GM19395 (cell line): ENCODE results near the gene TSPAN32.

Experiments
- ATAC-seq: cut with Tn5 transposase; IDR thresholded peaks from one replicate; pipeline ENCODE4 v1.9.1; 2021; ENCODE audit warnings: mild to moderate bottlenecking, moderate library complexity; ENCODE audit not compliant: unreplicated experiment

Gene TSPAN32

DNA sequence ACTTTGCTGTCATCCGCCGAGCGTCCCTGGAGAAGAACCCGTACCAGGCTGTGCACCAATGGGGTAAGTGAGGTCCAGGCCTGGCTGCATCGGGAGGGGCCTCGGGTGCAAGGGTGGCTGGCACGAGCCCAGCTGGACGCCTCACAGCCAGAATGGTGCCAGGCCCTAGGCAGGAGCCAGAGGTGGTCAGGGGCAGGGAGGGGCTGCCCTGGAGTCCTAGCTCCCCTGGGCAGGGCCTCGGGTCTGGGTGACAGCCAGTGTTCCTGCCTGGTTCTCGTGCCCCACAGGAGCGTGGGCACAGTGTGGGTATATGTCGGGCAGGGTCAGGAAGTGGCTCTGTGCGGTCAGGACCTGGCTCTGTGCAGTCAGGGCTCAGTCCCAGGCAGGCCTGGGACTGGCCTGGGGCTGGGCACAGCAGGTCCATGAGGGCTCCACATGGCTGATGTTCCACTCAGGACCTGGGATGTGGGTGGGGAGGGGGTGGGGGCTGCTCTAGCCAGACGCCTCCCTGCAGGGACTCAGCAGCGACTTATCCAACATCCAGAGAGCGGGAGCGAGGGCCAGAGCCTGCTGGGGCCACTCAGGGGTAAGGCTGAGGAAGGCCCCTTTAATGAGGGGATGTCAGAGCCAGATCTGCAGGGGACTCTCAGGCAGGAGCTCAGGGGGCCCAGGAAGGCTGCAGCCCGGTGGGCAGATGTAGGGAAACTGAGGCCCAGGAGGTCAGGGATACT lies 1.2 kb downstream of the TSPAN32 start:
- ATAC-seq, result no peak

DNA sequence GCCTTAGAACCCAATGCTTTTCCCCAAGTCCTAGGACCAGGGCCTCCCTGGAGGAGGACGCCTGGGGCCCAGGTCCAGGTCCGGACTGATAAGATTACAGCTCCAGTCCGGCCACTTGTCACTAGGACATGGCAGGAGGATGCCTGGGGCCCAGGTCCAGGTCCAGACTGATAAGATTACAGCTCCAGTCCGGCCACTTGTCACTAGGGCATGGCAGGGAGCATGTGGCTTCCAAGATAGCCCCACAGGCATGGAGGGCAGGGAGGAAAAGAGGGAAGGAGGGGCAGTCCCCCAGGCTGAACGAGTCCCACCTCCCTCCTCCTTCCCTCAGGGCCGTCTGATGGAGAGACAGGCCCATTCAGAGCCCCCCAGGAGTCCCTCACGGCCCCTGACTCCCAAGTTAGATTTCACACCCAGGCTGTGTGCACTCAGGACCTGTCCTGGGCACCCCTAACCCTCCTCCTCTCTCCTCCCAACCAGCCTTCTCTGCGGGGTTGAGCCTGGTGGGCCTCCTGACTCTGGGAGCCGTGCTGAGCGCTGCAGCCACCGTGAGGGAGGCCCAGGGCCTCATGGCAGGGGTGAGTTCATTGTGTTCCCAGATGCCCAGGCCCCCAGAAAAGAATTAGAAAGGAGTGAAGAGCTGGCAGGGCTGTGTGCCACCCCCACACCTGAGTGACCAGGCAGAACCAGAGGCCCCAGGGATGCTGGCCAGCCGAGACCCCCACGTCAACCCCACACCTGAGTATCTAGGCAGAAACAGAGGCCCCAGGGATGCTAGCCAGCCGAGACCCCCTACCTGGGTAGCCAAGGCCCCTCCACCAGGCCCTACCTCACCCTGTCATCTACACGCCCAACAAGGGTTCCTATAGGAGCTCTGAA lies 2.1 kb downstream of the TSPAN32 start:
- ATAC-seq, result no peak

DNA sequence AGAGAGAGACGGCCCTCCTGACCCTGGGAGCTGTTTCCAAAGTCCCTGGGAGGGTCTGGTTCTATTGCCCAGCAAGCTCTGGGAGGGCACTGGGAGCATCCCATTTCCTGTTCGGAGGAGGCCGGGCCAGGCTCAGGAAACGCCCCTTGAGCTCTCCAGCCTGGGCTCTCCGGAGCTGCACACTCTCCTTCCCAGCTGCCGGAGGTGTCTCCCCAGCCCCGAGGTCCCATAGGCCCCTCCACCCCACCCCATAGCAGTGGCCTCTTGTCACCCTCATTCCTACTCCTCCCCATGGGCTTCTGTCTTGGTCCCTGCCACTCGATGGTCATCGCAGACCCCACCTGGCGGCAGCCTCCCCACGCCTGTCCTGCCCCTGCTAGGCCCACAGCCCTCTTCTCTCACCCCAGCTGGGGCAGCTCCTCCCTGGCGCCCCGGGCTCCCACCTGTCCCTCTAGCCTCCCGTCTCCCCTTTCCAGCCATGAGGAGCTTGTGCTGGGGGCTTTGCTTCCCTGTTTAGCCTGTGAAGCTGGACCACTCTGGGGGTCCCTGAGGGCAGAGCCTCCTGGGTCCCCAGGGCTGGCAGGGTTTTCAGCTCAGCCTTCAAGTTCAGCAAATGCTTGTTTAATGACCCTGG lies 2.8 kb downstream of the TSPAN32 start:
- no peak for ATAC-seq

DNA sequence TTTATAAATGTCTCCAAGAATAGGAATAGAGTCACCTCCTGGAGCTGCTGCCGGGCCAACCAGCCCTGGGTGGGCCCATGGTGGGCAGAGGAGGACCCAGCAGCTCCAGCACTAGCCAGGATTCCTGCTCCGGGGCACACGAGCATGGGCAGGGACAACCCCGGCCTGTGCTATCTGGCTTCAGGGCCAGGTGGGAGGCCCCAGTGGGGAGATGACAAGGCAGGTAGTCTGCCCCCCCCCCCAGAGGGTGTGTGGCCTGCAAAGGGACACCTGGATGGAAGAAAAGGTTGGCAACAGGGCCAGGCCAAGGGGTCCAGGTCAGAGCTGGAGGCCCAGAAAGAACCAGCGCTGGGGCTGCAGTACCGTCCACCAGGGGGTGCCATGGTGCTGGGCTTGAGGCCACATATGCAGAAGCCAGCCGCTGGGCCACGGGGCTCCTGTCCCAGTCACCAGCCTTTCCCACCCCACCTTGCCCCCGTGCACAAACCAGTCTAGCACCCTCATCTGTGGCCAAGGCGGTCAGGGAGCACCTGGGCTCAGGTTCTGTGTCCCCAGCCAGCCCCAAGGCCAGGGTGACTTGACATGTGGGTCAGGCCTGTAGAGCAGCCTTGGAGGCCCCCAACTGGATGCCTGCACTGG lies 3.4 kb downstream of the TSPAN32 start:
- no peak for ATAC-seq

- ATAC-seq, result no peak
These were observed 4.1 kb downstream of the TSPAN32 start for GRCh38 chr11:2305788-2306451.

GRCh38 chr11:2306452-2306823 lies 4.6 kb downstream of the TSPAN32 start:
- ATAC-seq, result no peak

- ATAC-seq, result no peak
These were observed 5.2 kb downstream of the TSPAN32 start for GRCh38 chr11:2306877-2307500.

- no peak for ATAC-seq
These were observed 5.9 kb downstream of the TSPAN32 start for GRCh38 chr11:2307501-2308331.

DNA sequence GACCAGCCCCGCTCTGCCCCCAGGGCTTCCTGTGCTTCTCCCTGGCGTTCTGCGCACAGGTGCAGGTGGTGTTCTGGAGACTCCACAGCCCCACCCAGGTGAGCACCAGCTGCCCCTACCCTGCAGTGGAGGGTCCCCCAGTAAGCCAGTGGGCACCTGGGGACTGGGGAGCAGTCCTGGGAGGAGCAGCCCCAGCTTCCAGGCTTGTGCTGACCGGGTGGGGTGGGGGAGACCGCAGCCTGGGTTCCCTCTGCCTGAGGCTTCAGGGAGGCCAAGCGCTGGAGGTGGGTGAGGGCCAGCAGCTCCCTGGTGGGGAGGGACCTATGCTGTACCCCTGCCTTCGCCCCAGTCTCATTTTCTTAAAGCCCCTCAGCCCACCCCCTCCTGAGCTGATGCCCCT lies 6.9 kb downstream of the TSPAN32 start:
- no peak for ATAC-seq

DNA sequence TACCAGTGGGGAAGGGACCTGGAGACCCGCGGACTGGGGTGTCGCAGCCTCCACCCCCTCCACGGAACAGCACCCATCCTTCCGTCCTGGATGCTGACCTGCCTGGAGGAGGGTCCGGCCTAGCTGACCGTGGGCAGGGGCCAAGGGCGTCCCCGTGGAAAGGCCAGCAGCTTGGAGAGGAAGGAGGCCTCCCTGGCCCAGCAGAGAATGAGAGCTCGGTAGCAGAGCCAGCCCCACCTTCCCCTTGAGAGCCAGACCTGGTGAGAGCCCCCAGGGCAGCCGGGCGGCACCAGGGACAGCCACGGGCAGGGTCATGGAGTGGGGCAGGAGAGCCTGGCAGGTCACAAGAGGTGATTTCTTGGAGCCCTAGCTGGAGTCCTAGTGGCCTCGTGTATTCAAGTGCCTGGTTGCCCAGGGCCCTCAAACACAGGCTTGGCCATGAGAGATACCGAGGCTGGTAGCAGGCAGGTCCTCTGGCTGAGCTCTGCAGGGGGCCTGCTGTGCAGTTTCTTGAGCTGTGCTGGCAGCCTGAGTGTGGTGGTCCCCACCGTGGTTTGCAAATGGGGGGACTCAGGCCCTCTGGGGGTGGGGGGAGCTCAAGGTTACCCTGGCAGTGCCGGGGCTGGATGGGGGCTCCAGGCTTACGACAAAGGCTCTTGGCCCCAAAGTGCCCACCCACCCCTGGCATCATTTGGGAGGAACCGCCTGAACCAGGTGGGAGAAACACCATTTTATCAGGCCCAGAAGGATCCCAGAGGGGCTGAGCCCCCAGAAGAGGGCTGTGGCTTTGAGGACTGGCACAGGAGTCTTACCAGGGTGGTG lies 7.6 kb downstream of the TSPAN32 start:
- ATAC-seq, result no peak

GRCh38 chr11:2310073-2310785 lies 8.4 kb downstream of the TSPAN32 start:
- ATAC-seq, result no peak

DNA sequence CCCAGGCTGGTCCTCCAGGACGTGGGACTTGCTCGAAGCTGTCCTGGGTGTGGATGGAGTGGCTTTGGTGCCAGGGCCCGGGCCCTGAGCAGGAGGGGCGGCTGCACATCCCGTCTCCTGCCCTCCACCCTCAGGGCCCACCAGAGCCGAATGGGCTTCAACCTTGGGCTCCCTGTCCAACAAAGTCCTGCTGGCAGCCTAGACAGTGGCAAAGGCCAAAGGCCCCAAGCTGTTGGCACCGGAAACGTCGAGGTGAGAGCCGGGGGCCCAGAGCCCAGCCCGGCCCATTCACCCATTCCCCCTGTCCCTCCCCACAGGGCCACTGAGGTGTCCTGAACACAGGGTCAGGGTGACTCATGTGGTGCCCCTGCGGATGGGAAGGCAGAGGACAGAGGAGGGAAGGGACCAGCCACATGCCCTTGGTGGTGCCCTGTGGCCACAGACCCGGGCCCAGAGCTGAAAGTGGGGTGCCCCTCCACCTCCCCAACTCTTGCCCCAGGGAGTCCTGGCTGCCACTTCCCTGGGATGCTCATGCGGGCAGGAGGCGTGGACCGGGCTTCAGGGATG lies 9.1 kb downstream of the TSPAN32 start:
- no peak for ATAC-seq

- ATAC-seq, result no peak
These were observed 9.7 kb downstream of the TSPAN32 start for GRCh38 chr11:2311353-2312133.

DNA sequence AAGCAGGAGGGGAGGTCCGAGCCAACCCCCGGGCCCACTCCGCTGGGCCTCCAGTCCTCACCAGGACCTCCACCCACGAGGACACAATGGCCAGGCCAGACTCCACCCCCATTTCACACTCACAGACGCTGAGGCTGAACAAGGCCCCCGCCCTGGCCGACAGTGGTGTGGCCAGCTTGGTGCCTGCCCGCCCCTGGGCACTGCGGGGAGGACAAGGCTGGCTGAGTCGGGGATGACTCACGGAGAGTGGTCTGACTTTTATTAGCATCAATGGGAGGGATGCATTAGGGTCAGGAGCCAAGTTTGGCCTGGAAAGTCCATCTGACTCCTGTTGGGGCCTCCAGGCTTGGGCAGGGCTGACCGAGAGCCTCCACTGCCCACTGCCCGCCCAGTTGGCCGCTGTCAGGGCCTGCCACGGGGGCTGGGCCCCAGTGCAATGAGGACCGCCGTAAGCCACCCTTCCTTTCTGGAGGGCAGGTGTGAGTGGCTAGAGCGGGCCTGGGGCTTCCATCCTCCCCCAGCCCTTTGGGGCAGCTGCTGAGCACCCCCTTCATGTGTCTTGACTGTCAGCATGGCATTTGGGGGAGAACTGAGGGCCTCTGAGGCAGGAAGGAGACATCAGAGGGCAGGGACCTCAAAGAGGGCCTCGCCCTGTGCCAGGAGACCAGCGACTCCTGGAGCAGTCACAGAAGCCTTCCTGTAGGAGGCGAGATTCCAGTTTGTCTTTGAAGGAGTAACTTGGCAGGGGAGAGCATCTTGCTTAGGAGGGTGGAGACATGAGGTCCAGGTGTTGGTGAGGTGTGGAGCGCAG lies 10.6 kb downstream of the TSPAN32 start:
- no peak for ATAC-seq

GRCh38 chr11:2313051-2313951 lies 11.5 kb downstream of the TSPAN32 start:
- ATAC-seq, result no peak
